ENCODE data around the gene RNF144A. TPM values are rescaled to one million over a fixed set of nuclear protein-coding genes. Genes with fewer than 3 reads are reported as not detected.

Gene RNF144A
- total and polyA plus RNA-seq, 2 of the 13 experiments (the other 11 are each of a cell fraction or from before 2014, with no cell fraction given) = 13.9 to 16.5 TPM

GRCh38 chr2:6917071-6917760 lies at the start of gene RNF144A (continued):
- TF ChIP-seq ZNF281 (CRISPR knock-in tag; IDR thresholded peaks at IDR 0.05; ENCODE audit: borderline replicate concordance) = no peak
- peak; percentile 59; the same call in 1 of the 2 replicates for TF ChIP-seq ZNF333 (CRISPR knock-in tag; IDR thresholded peaks at IDR 0.05; ENCODE audit: borderline replicate concordance)
- TF ChIP-seq MAZ (IDR thresholded peaks at IDR 0.05; ENCODE audit: borderline replicate concordance, low read depth, low read length) = peak; percentile 42; the same call in 1 of the 2 replicates
- peak; percentile 64; the same call in 1 of the 2 replicates for TF ChIP-seq MAZ (CRISPR knock-in tag; IDR thresholded peaks at IDR 0.05; ENCODE audit: low read depth)
- 0 out of 2 replicates have a peak, but pooled peaks have one; percentile 13 for TF ChIP-seq FOXM1 (CRISPR knock-in tag; IDR thresholded peaks at IDR 0.05)
- TF ChIP-seq, protein P1, sequence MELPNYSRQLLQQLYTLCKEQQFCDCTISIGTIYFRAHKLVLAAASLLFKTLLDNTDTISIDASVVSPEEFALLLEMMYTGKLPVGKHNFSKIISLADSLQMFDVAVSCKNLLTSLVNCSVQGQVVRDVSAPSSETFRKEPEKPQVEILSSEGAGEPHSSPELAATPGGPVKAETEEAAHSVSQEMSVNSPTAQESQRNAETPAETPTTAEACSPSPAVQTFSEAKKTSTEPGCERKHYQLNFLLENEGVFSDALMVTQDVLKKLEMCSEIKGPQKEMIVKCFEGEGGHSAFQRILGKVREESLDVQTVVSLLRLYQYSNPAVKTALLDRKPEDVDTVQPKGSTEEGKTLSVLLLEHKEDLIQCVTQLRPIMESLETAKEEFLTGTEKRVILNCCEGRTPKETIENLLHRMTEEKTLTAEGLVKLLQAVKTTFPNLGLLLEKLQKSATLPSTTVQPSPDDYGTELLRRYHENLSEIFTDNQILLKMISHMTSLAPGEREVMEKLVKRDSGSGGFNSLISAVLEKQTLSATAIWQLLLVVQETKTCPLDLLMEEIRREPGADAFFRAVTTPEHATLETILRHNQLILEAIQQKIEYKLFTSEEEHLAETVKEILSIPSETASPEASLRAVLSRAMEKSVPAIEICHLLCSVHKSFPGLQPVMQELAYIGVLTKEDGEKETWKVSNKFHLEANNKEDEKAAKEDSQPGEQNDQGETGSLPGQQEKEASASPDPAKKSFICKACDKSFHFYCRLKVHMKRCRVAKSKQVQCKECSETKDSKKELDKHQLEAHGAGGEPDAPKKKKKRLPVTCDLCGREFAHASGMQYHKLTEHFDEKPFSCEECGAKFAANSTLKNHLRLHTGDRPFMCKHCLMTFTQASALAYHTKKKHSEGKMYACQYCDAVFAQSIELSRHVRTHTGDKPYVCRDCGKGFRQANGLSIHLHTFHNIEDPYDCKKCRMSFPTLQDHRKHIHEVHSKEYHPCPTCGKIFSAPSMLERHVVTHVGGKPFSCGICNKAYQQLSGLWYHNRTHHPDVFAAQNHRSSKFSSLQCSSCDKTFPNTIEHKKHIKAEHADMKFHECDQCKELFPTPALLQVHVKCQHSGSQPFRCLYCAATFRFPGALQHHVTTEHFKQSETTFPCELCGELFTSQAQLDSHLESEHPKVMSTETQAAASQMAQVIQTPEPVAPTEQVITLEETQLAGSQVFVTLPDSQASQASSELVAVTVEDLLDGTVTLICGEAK (IDR thresholded peaks at IDR 0.05) = no peak
- TF ChIP-seq, protein P1 (CRISPR knock-in tag; IDR thresholded peaks at IDR 0.05) = 0 out of 2 replicates have a peak, but pooled peaks have one; percentile 28
- TF ChIP-seq KDM2A (CRISPR knock-in tag; IDR thresholded peaks at IDR 0.05; ENCODE audit: borderline replicate concordance, low read depth) = 0 out of 2 replicates have a peak, but pooled peaks have one; percentile 4
- no peak for TF ChIP-seq ZNF703 (CRISPR knock-in tag; IDR thresholded peaks at IDR 0.05; ENCODE audit: borderline replicate concordance)
- peak; percentile 50; the same call in 1 of the 2 replicates for TF ChIP-seq RAD21 (CRISPR knock-in tag; IDR thresholded peaks at IDR 0.05)
- peak; percentile 68 for TF ChIP-seq RBFOX2 (IDR thresholded peaks at IDR 0.05; ENCODE audit: low read depth, low read length)
- TF ChIP-seq ZMYM4 (CRISPR knock-in tag; IDR thresholded peaks at IDR 0.05) = no peak
- no peak for TF ChIP-seq ZNF230 (CRISPR knock-in tag; IDR thresholded peaks at IDR 0.05)
- TF ChIP-seq HIVEP1 (CRISPR knock-in tag; IDR thresholded peaks at IDR 0.05) = 0 out of 2 replicates have a peak, but pooled peaks have one; percentile 20
- TF ChIP-seq KLF9 (CRISPR knock-in tag; IDR thresholded peaks at IDR 0.05; ENCODE audit: low read depth) = no peak
- no peak; the same call in 1 of the 2 replicates for TF ChIP-seq KDM5A (IDR thresholded peaks at IDR 0.05; ENCODE audit: borderline replicate concordance, low read length)
- TF ChIP-seq ZFX (CRISPR knock-in tag; IDR thresholded peaks at IDR 0.05; ENCODE audit: low read depth) = peak; percentile 75
- TF ChIP-seq DNMT1 (CRISPR knock-in tag; IDR thresholded peaks at IDR 0.05) = peak; percentile 38; the same call in 1 of the 2 replicates

All from HepG2 (cell line).